ENCODE measurements around the gene FGR. TPM values are rescaled to one million over a fixed set of nuclear protein-coding genes. Genes with fewer than 3 reads are reported as not detected.

Gene FGR
- total RNA-seq, 1 donor from 2014 or later = 28.6 TPM

GRCh38 chr1:27576806-27577227 lies 58.2 kb downstream of the FGR start:
- no peaks in the 10 kb centered on the region for H3K9me3 Mint-ChIP-seq
- H3K36me3 Mint-ChIP-seq (ENCODE audit: low read depth) = no peaks in the 10 kb centered on the region
- H3K4me1 Mint-ChIP-seq = peaks cover 33% of the 10 kb centered on the region
- H3K27me3 Mint-ChIP-seq = no peaks in the 10 kb centered on the region
- DNase-seq (no peak), ATAC-seq (ENCODE audit: low read depth) (no peak)
- CTCF ChIA-PET = interaction anchor here (1.4 to 2.1 kb wide), 2 partner anchors 9 to 160 kb away, joined by 4 to 8 read pairs; no protein-coding TSS in a partner anchor
- intact Hi-C loops (cut with micrococcal nuclease) = loop anchor here (1.0 kb wide), 1 partner anchor 9 kb away; no protein-coding TSS in a partner anchor
- POLR2A ChIA-PET = interaction anchor here (0.5 to 1.4 kb wide), 3 partner anchors 9 to 1296 kb away, joined by 3 to 5 read pairs (median 4); no protein-coding TSS in a partner anchor
- H3K27ac Mint-ChIP-seq = no peak overlapping the region
- no peak for TF ChIP-seq CTCF (IDR thresholded peaks at IDR 0.05)
- peak overlapping the region; percentile 48 for H3K4me3 Mint-ChIP-seq

- intact Hi-C loops (cut with micrococcal nuclease) = loop anchor here (1.0 kb wide), 1 partner anchor 8 kb away; no protein-coding TSS in a partner anchor
- ATAC-seq (ENCODE audit: low read depth) = peak; percentile 64
- Mint-ChIP-seq H3K9me3 (no peaks in the 10 kb centered on the region), H3K36me3 (ENCODE audit: low read depth) (no peaks in the 10 kb centered on the region), H3K27me3 (no peaks in the 10 kb centered on the region), H3K4me1 (peaks cover 33% of the 10 kb centered on the region), H3K27ac (no peak overlapping the region), H3K4me3 (peak overlapping the region; percentile 38)
- no peak for TF ChIP-seq CTCF (IDR thresholded peaks at IDR 0.05)
- CTCF ChIA-PET = interaction anchor here (1.4 to 2.1 kb wide), 3 partner anchors 8 to 159 kb away, joined by 4 to 8 read pairs (median 4); no protein-coding TSS in a partner anchor
- peak; percentile 42 for DNase-seq
- POLR2A ChIA-PET = interaction anchor here (0.6 to 1.4 kb wide), 4 partner anchors 8 to 1295 kb away, joined by 3 to 5 read pairs (median 4); partner anchors contain the start of genes AHDC1 and FAM76A
Observed at GRCh38 chr1:27575840-27576331, 59.1 kb downstream of the FGR start.

- intact Hi-C loops (cut with micrococcal nuclease) = no loop called here
- ChIA-PET POLR2A (interaction anchor here (0.6 to 0.8 kb wide), 3 partner anchors 29 to 478 kb away, joined by 3 to 6 read pairs (median 4); partner anchors contain the start of genes AHDC1 and FAM76A), CTCF (interaction anchor here (1.4 kb wide), 2 partner anchors 27 to 159 kb away, joined by 4 read pairs; no protein-coding TSS in a partner anchor)
- H3K27ac Mint-ChIP-seq = no peak overlapping the region
- peak; percentile 47 for ATAC-seq (ENCODE audit: low read depth)
- peaks cover 33% of the 10 kb centered on the region for H3K4me1 Mint-ChIP-seq
- DNase-seq = no peak
- H3K36me3 Mint-ChIP-seq (ENCODE audit: low read depth) = no peaks in the 10 kb centered on the region
- H3K9me3 Mint-ChIP-seq = no peaks in the 10 kb centered on the region
- peak overlapping the region; percentile 56 for H3K4me3 Mint-ChIP-seq
- no peak for TF ChIP-seq CTCF (IDR thresholded peaks at IDR 0.05)
- no peaks in the 10 kb centered on the region for H3K27me3 Mint-ChIP-seq
Observed at GRCh38 chr1:27574871-27575831, 59.8 kb downstream of the FGR start.

- Mint-ChIP-seq H3K27me3 (no peaks in the 10 kb centered on the region), H3K4me3 (peak overlapping the region; percentile 56), H3K36me3 (ENCODE audit: low read depth) (no peaks in the 10 kb centered on the region), H3K4me1 (peaks cover 36% of the 10 kb centered on the region), H3K27ac (no peak overlapping the region), H3K9me3 (no peaks in the 10 kb centered on the region)
- ChIA-PET CTCF (interaction anchor here (1.4 kb wide), 1 partner anchor 28 kb away, joined by 4 read pairs; no protein-coding TSS in a partner anchor), POLR2A (no interaction called here)
- no peak for ATAC-seq (ENCODE audit: low read depth)
- intact Hi-C loops (cut with micrococcal nuclease) = no loop called here
- TF ChIP-seq CTCF (IDR thresholded peaks at IDR 0.05) = no peak
- no peak for DNase-seq
Observed at GRCh38 chr1:27574001-27574781, 60.8 kb downstream of the FGR start.

Measured in activated B cell treated with CpG ODN at 0.5 μM for 24 hours (primary cell).